Measurements from ENCODE around the gene DNAJB9. TPM values are rescaled to one million over a fixed set of nuclear protein-coding genes. Genes with fewer than 3 reads are reported as not detected.

Gene DNAJB9
- total and polyA plus RNA-seq, 9 of the 15 experiments (the other 6 are each of a cell fraction or from before 2014, with no cell fraction given) = 4.3 to 34.2 (median 9.6) TPM

GRCh38 chr7:108525327-108525984 is 44.2 kb upstream of the DNAJB9 start (continued):
- TF ChIP-seq AFF1 (IDR thresholded peaks at IDR 0.05; ENCODE audit: low read depth in 1 of 2, partially characterized antibody in 2 of 2) (peak in 1 of 2 experiments; percentile 80), HES1 (IDR thresholded peaks at IDR 0.05; ENCODE audit: low read depth) (0 out of 2 replicates have a peak, but pooled peaks have one; percentile 13), LARP7 (IDR thresholded peaks at IDR 0.05) (0 out of 2 replicates have a peak, but pooled peaks have one; percentile 7), HDAC2 (IDR thresholded peaks at IDR 0.05) (peak; percentile 85), ASH1L (IDR thresholded peaks at IDR 0.05; ENCODE audit: borderline replicate concordance, low read depth, partially characterized antibody) (no peak), EWSR1 (IDR thresholded peaks at IDR 0.05; ENCODE audit: borderline replicate concordance, low read depth, partially characterized antibody) (no peak), TAL1 (IDR thresholded peaks at IDR 0.05) (peak; percentile 38; the same call in 1 of the 2 replicates), PHF20 (IDR thresholded peaks at IDR 0.05; ENCODE audit: partially characterized antibody) (peak; percentile 59), TBL1XR1 (IDR thresholded peaks at IDR 0.05; ENCODE audit: low read length in 2 of 2) (no peak), SMAD4 (CRISPR knock-in tag; conservative IDR thresholded peaks at IDR 0.05) (peak; percentile 53), ZNF408 (CRISPR knock-in tag; IDR thresholded peaks at IDR 0.05; ENCODE audit: low read depth) (no peak), E2F6 (IDR thresholded peaks at IDR 0.05; ENCODE audit: borderline replicate concordance in 1 of 2, extremely low read depth in 1 of 2, insufficient read depth in 1 of 2, insufficient read length in 1 of 2, low read depth in 1 of 2, low read length in 1 of 2, poor library complexity in 1 of 2, severe bottlenecking in 1 of 2) (peak in 1 of 2 experiments; percentile 8)

Measured in K562 (cell line).